GM12875 (cell line): ENCODE measurements around the gene NCKAP1.
"Not testable (repeated sequence)": the region's sequence is repeated elsewhere in the genome, so short reads cannot be mapped to it uniquely, and the experiment has no call there.

Source experiments
- H3K4me3 ChIP-seq: one replicate; pipeline ENCODE4 v1.5.1; 2011; ENCODE audit warnings: low read depth, low read length, control low read depth
- CTCF ChIP-seq: IDR thresholded peaks from 2 replicates; pipeline ENCODE4 v1.5.1; 2011; ENCODE audit warnings: low read depth, mild to moderate bottlenecking, control low read depth, inconsistent platforms, low read length, moderate library complexity, borderline replicate concordance; ENCODE audit not compliant: insufficient read depth

Gene NCKAP1

GRCh38 chr2:183026424-183026823 is 11.8 kb downstream of the NCKAP1 start:
- H3K4me3 ChIP-seq: no peak overlapping the region
- TF ChIP-seq CTCF: no peak

GRCh38 chr2:183025993-183026392 is 12.3 kb downstream of the NCKAP1 start:
- no peak for TF ChIP-seq CTCF
- H3K4me3 ChIP-seq: no peak overlapping the region

GRCh38 chr2:183024339-183025095 is 13.7 kb downstream of the NCKAP1 start:
- H3K4me3 ChIP-seq: no peak overlapping the region
- no peak for TF ChIP-seq CTCF

- H3K4me3 ChIP-seq: no peak overlapping the region
- TF ChIP-seq CTCF: no peak
Measured at GRCh38 chr2:183022711-183023110, 15.5 kb downstream of the NCKAP1 start.

GRCh38 chr2:183021613-183022012 is 16.6 kb downstream of the NCKAP1 start:
- H3K4me3 ChIP-seq: no peak overlapping the region
- TF ChIP-seq CTCF: no peak

GRCh38 chr2:183019718-183020442 is 18.4 kb downstream of the NCKAP1 start:
- TF ChIP-seq CTCF: no peak
- H3K4me3 ChIP-seq: no peak overlapping the region

GRCh38 chr2:183017845-183018244 is 20.4 kb downstream of the NCKAP1 start:
- H3K4me3 ChIP-seq: not testable (repeated sequence)

- TF ChIP-seq CTCF: no peak
- no peak overlapping the region for H3K4me3 ChIP-seq
Measured at GRCh38 chr2:183014005-183014404, 24.3 kb downstream of the NCKAP1 start.
